IPS DF 4.7 (cell line): ENCODE data around the gene PPM1H.
"Not testable (repeated sequence)": the region's sequence is repeated elsewhere in the genome, so short reads cannot be mapped to it uniquely, and the experiment has no call there.

Experiments
- DNase-seq: peaks from one replicate; pipeline ENCODE4 v3.0.0-alpha.2; 2013; ENCODE audit warnings: low spot score; ENCODE audit errors: extremely low read depth

PPM1H gene

GRCh38 chr12:62947364-62947763 is 12.4 kb upstream of the PPM1H start:
- DNase-seq, result no peak

- DNase-seq, result no peak
Observed at GRCh38 chr12:62943779-62944395, 8.9 kb upstream of the PPM1H start.

- not testable (repeated sequence) for DNase-seq
Observed at GRCh38 chr12:62942316-62942715, 7.4 kb upstream of the PPM1H start.

GRCh38 chr12:62934239-62934798 is 631 bp downstream of the PPM1H start:
- DNase-seq, result no peak

- no peak for DNase-seq
Observed at GRCh38 chr12:62933602-62934238, 1.2 kb downstream of the PPM1H start.

GRCh38 chr12:62933220-62933601 is 1.7 kb downstream of the PPM1H start:
- DNase-seq, result no peak

- no peak for DNase-seq
Observed at GRCh38 chr12:62931477-62931876, 3.5 kb downstream of the PPM1H start.

GRCh38 chr12:62930546-62931425 is 4.2 kb downstream of the PPM1H start:
- DNase-seq, result no peak

- no peak for DNase-seq
Observed at GRCh38 chr12:62928632-62929031, 6.3 kb downstream of the PPM1H start.

GRCh38 chr12:62925680-62926079 is 9.3 kb downstream of the PPM1H start:
- DNase-seq, result no peak

- no peak for DNase-seq
Observed at GRCh38 chr12:62924084-62924483, 10.9 kb downstream of the PPM1H start.

- no peak for DNase-seq
Observed at GRCh38 chr12:62922539-62922938, 12.4 kb downstream of the PPM1H start.

GRCh38 chr12:62919838-62920237 is 15.1 kb downstream of the PPM1H start:
- DNase-seq, result no peak

GRCh38 chr12:62917926-62918325 is 17.0 kb downstream of the PPM1H start:
- DNase-seq, result no peak

GRCh38 chr12:62916632-62917425 is 18.1 kb downstream of the PPM1H start:
- DNase-seq, result no peak

- no peak for DNase-seq
Observed at GRCh38 chr12:62915204-62915529, 19.8 kb downstream of the PPM1H start.

- DNase-seq, result no peak
Observed at GRCh38 chr12:62914443-62915203, 20.3 kb downstream of the PPM1H start.

GRCh38 chr12:62913380-62913779 is 21.6 kb downstream of the PPM1H start:
- no peak for DNase-seq

GRCh38 chr12:62912644-62913043 is 22.3 kb downstream of the PPM1H start:
- no peak for DNase-seq

- DNase-seq, result no peak
Observed at GRCh38 chr12:62911286-62911685, 23.7 kb downstream of the PPM1H start.
